Stimulated activated CD8-positive, alpha-beta memory T cell treated with anti-CD3 and anti-CD28 coated beads, Interleukin-4, amount 100 ng/mL, for 48 hours (primary cell): Measurements from ENCODE around the gene P2RY8.
A peak's percentile ranks its signal among the peaks of the same experiment; 100 is the strongest.

Experiments used
- DNase-seq: peaks from one replicate; pipeline ENCODE4 v3.0.0-alpha.2; 2020

Gene P2RY8

DNA sequence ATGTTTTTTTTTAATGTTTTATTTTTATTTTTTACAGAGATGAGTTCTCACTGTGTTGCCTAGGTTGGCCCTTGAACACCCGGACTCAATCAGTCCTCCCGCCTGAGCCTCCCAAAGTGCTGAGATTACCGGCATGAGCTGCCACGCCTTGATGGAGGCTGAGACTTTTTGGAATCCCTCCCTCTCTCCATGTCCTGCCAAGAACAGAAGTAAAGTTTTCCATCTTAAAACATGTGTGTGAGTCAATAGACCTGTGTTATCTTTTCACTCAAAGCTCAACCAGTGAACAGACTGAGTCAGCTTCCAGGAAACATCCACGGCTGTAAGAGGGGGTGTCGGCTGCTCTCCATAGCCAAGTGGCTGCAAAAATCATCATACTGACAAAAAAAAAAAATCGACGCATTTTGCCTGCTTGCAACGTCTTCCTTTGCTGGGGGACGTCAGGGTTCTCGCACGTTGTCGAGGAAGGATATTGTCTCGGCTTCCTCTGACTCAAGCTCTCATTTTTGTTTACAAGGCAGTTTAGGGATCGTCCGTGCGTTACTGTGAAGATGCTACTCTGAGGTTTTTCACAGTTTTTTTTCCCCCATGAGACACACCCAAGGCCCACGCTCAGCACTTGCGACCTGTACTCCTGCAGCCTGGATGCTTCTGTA is 74.3 kb downstream of the P2RY8 start:
- peak; percentile 77 for DNase-seq

DNA sequence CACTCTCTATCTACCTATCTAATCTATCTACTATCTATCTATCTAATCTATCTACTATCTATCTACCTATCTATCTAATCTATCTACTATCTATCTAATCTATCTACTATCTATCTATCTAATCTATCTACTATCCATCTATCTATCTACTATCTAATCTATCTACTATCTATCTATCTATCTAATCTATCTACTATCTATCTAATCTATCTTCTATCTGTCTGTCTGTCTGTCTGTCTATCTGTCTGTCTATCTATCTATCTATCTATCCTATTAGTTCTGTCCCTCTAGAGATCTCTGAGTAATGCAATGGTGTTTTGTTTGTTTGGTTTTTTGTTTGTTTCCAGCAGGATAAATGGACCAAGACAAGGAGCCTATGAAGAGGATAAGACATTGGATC is 74.9 kb downstream of the P2RY8 start:
- DNase-seq = no peak

GRCh38 chrX:1455948-1456280 is 81.1 kb downstream of the P2RY8 start:
- peak; percentile 16 for DNase-seq

DNA sequence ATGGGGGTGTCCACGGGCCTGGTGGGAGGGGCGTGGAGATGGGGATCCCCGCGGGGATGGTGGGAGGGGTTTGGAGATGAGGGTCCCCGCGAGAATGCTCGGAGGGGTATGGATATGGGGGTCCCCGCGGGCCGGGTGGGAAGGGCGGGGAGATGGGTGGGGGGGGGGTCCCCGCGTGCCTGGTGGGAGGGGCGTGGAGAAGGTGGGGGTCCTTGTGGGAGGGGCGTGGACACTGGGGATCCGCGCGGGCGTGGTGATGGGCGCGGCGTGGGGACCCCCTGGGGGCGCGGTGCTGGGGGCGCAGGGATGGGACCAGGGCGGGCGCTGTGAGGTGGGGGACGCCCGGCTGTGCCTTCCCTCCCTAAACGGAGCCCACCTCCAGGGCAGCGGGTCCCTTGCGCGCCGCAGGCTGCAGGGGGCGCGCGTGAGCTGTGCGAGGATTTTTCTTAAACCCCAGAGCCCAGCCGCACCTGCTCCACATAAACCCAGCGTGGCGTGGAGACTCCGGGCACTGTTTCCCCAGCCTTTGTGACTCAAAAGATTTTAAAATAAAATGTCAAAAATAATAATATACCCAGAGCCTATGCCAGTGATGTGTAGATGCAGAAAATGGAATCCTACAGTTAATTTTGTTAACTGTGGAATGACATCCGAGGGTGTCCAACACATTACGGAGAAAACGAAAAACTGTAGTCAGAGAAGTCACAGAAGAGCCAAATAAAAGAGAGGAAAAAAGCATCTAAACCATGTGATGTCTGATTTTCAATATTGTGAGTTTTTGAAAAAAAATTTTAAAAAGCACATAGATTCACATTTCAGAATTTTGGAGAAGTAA is 82.8 kb downstream of the P2RY8 start:
- peak; percentile 98 for DNase-seq

- DNase-seq = no peak
Measured at GRCh38 chrX:1453395-1453783, 83.6 kb downstream of the P2RY8 start.

GRCh38 chrX:1452516-1453394 is 84.2 kb downstream of the P2RY8 start, which contains the start of gene ASMTL:
TSS of gene ASMTL (minus strand) at chrX:1452909. CDS start at chrX:1452840, 69 bp downstream.
- peak; percentile 100 for DNase-seq

GRCh38 chrX:1451661-1452515 is 85.1 kb downstream of the P2RY8 start:
- peak; percentile 25 for DNase-seq

DNA sequence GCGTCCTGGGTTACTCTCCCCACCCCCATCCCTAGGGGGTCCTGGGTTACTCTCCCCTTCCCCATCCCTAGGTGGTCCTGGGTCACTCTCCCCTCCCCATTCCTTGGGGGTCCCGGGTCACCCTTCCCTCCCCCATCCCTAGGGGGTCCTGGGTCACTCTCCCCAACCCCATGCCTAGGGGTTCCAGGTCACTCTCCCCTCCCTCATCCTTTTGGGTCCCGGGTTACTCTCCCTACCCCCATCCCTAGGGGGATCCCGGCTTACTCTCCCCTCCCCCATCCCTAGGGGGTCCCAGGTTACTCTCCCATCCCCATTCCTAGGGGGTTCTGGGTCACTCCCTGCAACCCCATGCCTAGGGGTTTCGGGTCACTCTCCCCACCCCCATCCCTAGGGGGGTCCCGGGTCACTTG is 85.7 kb downstream of the P2RY8 start:
- DNase-seq = no peak

DNA sequence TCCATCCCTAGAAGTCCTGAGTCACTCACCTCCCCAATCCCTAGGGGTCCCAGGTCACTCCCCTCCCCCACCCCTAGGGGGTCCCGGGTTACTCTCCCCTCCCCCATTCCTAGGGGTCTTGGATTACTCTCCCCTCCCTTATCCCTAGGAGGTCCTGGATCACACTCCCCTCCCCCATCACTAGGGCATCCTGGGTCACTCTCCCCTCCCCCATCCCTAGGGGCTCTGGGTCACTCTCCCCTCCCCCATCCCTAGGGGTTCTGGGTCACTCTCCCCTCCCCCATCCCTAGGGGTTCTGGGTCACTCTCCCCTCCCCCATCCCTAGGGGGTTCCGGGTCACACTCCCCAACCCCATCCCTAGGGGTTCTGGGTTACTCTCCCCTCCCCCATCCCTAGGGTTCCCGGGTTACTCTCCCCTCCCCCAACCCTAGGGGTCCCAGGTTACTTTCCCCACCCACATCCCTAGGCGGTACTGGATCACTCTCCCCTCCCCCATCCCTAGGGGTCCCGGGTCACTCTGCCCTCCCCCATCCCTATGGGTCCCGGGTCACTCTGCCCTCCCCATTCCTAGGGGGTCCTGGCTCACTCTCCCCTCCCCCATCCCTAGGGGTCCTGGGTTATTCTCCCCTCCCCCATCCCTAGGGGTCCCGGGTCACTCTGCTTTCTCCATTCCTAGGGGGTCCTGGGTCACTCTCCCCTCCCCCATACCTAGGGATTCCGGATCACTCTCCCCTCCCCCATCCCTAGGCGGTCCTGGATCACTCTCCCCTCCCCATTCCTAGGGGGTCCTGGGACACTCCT is 86.4 kb downstream of the P2RY8 start:
- DNase-seq = peak; percentile 23

DNA sequence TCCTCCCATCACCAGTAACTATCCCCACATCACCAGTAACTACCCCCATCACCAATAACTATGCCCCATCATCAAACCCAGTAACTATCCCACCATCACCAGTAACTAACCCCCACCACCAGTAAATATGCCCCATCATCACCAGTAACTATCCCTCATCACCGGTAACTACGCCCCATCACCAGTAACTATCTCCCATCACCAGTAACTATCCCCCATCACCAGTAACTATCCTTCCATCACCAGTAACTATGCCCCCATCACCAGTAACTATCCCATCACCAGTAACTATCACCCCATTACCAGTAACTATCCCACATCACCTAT is 87.2 kb downstream of the P2RY8 start:
- peak; percentile 6 for DNase-seq

- DNase-seq = peak; percentile 19
Measured at GRCh38 chrX:1449036-1449822, 87.8 kb downstream of the P2RY8 start.

DNA sequence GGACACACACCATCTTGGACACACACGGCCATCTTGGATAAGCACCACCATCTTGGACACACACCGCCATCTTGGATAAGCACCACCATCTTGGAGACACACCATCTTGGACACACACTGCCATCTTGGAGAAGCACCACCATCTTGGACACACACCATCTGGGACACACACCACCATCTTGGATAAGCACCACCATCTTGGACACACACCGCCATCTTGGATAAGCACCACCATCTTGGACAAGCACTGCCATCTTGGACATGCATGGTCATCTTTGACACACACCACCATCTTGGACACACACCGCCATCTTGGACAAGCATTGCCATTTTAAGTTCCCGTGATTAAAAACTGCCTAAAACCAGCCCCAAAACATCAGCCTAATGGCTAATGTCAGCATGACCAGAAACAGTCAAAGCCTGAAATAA is 88.4 kb downstream of the P2RY8 start:
- DNase-seq = peak; percentile 14

DNA sequence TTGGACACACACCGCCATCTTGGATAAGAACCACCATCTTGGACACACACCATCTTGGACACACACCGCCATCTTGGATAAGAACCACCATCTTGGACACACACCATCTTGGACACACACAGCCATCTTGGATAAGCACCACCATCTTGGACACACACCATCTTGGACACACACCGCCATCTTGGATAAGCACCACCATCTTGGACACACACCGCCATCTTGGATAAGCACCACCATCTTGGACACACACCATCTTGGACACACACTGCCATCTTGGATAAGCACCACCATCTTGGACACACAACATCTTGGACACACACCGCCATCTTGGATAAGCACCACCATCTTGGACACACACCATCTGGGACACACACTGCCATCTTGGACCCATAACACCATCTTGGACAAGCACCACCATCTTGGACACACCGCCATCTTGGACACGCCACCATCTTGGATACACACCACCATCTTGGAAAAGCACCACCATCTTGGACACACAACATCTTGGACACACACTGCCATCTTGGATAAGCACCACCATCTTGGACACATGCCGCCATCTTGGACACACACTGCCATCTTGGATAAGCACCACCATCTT is 88.9 kb downstream of the P2RY8 start:
- DNase-seq = peak; percentile 13

GRCh38 chrX:1446984-1447968 is 89.7 kb downstream of the P2RY8 start:
- DNase-seq = peak; percentile 23

- DNase-seq = peak; percentile 16
Measured at GRCh38 chrX:1444561-1445500, 92.2 kb downstream of the P2RY8 start.

- DNase-seq = peak; percentile 10
Measured at GRCh38 chrX:1443496-1444075, 93.4 kb downstream of the P2RY8 start.

DNA sequence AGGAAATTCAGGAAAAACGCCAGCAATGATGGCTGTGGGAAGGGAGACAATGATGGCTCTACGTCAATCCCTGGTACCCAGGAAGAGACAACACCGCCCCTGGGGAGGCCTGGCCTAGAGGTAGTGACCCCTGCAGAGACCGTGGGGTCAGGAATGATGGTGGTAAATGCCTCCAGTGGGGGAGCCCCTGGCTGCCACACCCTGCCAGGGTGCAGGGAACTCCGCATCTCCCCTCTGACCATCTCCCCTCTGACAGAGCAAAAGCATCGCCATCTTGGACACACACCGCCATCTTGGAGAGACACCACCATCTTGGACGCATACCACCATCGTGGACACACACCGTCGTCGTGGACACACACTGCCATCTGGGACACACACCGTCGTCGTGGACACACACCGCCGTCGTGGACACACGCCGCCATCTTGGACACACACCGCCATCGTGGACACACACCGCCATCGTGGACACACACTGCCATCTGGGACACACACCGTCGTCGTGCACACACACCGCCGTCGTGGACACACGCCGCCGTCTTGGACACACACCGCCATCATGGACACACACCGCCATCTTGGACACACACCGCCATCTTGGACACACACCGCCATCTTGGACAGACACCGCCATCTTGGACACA is 94.1 kb downstream of the P2RY8 start:
- peak; percentile 10 for DNase-seq
